MCF 10A (cell line): Measurements from ENCODE around the gene CAPN10. TPM values are rescaled to one million over a fixed set of nuclear protein-coding genes. Genes with fewer than 3 reads are reported as not detected.

Source experiments
- BruUV-seq: library from RNA; stranded (reverse); fragments of 400-500 nt; replicated peaks from 2 replicates; lab custom pipeline; 2021; lab: Mats Ljungman, UMichigan
- CTCF ChIA-PET: fragments of 300-600 bp; sonication (Branson Sonifier 250); formaldehyde crosslinking; extraction: SDS; loops from one replicate; lab custom pipeline; 2021; ENCODE audit warnings: antibody characterized with exemption, inconsistent platforms; lab: Yijun Ruan, JAX
- POLR2A ChIA-PET: fragments of 300-600, 350-650 bp; sonication (Branson Sonifier 250); formaldehyde crosslinking; extraction: SDS; loops from one replicate; lab custom pipeline; 2020; ENCODE audit warnings: antibody characterized with exemption, inconsistent platforms; lab: Yijun Ruan, JAX
- DNase-seq: peaks from one replicate; pipeline ENCODE4 v3.0.0-alpha.2; 2018; ENCODE audit not compliant: unreplicated experiment
- H3K27ac Mint-ChIP-seq: one replicate; pipeline ENCODE4 v1.8.0; 2022; ENCODE audit warnings: mild to moderate bottlenecking, low read depth, mixed read lengths; ENCODE audit not compliant: unreplicated experiment
- H3K27me3 Mint-ChIP-seq: one replicate; pipeline ENCODE4 v1.8.0; 2022; ENCODE audit warnings: mixed read lengths; ENCODE audit not compliant: insufficient read depth, unreplicated experiment
- H3K36me3 Mint-ChIP-seq: one replicate; pipeline ENCODE4 v1.8.0; 2022; ENCODE audit warnings: mild to moderate bottlenecking, moderate library complexity, mixed read lengths; ENCODE audit not compliant: insufficient read depth, unreplicated experiment
- H3K4me1 Mint-ChIP-seq: one replicate; pipeline ENCODE4 v1.8.0; 2022; ENCODE audit warnings: mixed read lengths; ENCODE audit not compliant: insufficient read depth, unreplicated experiment
- H3K4me3 Mint-ChIP-seq: one replicate; pipeline ENCODE4 v1.8.0; 2022; ENCODE audit warnings: mild to moderate bottlenecking, moderate library complexity, mixed read lengths; ENCODE audit not compliant: unreplicated experiment
- H3K9me3 Mint-ChIP-seq: one replicate; pipeline ENCODE4 v1.8.0; 2022; ENCODE audit warnings: mixed read lengths; ENCODE audit not compliant: unreplicated experiment
- CTCF ChIP-seq: fragments of 200-600 bp; IDR thresholded peaks from one replicate; pipeline ENCODE4 v1.8.0; 2022; ENCODE audit warnings: antibody characterized with exemption, mild to moderate bottlenecking; ENCODE audit not compliant: unreplicated experiment
- intact Hi-C: fragments of 100-400 bp; cut with micrococcal nuclease; formaldehyde crosslinking; loops from 2 replicates; pipeline ENCODE4 v1.14.1; 2022
- total RNA-seq: library from RNA; stranded (reverse); gene quantifications from 2 replicates; pipeline ENCODE4 v1.2.3, GENCODE V29; 2022

CAPN10 gene
- total RNA-seq, 1 experiment from 2014 or later: 27.6 TPM

DNA sequence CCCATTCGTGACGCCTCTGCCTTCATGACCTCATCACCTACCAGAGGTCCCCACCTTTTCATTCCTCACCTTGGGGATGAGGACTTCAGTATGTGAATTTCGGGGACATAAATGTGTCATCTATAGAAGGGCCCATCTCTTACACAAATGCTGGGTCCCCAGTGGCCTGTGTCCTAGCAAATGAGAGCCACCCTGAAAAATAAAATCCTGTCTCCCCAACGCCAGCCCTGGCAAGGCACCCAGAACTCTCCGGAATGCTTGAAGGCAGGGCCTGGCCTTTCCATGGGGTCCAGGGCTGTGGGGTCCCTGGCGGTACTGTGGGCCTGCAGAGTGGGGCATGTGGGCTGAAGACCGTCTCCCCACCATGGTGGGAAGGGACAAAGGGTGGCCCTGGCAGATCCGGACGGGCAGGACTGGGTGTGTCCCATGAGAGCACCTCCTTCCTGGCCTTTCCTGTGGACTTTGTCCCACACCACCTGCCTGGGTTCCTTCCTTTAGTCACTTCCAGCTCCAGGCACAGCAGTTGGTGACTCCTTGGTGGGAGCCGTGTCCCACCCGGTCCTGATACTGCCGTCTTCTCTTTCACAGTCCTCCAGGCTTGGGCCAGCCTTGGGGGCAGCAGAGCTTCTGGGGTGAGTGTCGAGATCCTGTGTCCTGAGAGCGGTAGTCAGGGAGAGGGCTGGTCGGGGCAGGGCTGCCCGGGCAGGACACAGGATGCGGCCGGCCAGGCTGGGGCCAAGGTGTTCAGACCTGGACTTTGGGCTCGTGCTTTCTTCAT, 18.6 kb downstream of the CAPN10 start:
- intact Hi-C loops: no loop called here
- no peaks in the 10 kb centered on the region for H3K9me3 Mint-ChIP-seq
- peaks cover 5% of the 10 kb centered on the region for H3K36me3 Mint-ChIP-seq
- POLR2A ChIA-PET: interaction anchor here (0.7 to 1.0 kb wide), 2 partner anchors 8 to 508 kb away, joined by 3 read pairs; no protein-coding TSS in a partner anchor
- H3K27ac Mint-ChIP-seq: no peak overlapping the region
- H3K4me3 Mint-ChIP-seq: no peak overlapping the region
- H3K27me3 Mint-ChIP-seq: peaks cover 11% of the 10 kb centered on the region
- no peaks in the 10 kb centered on the region for H3K4me1 Mint-ChIP-seq
- TF ChIP-seq CTCF: no peak
- CTCF ChIA-PET: interaction anchor here (1.0 to 1.6 kb wide), 2 partner anchors 18 to 236 kb away, joined by 3 to 4 read pairs; no protein-coding TSS in a partner anchor
- no peak for DNase-seq
- no TSS peak for BruUV-seq

DNA sequence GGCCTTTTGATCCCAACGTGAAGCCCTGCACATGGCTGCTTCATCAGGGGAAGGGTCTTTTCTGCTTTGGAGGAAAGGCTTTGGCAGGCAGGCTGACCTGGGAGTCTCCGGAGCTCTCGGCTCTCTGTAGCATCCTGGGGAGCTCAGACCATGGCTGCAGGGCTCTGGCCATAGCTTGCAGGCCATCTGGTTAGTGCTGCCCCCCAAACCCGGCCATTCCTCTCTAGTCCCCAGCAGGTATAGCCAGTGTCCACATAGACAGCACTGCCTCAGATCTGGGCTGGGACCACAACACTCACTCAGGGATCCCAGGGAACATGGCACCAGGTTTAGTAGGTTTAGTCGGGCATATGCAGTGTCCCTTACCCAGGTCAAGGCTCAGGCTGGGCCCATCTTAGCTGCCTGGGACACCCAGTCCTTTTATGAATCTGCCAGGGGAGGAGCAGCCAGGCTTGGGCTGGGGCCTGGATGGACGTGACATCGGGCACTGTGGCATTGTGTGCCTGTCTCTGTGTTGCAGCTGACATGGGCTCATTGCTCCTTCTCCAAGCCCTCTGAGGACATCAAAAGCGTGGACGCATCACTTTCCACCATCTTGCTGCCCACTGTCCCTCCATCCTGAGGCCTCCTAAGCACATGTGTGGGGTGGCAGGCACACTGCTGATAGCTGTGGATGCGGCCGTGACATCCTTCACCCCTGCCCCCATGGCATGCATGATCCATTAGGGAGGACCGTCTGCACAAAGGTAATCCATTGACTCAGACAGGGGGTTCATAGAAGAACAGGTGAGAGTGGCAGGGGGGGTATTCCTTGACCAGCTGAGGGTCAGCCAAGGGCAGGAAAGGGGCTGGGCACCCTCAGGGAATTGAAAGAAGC, 19.6 kb downstream of the CAPN10 start:
- peaks cover 11% of the 10 kb centered on the region for H3K27me3 Mint-ChIP-seq
- intact Hi-C loops: no loop called here
- no TSS peak for BruUV-seq
- ChIA-PET CTCF (interaction anchor here (0.5 to 1.1 kb wide), 3 partner anchors 19 to 456 kb away, joined by 3 to 4 read pairs (median 3); no protein-coding TSS in a partner anchor), POLR2A (interaction anchor here (0.6 to 1.0 kb wide), 2 partner anchors 9 to 57 kb away, joined by 3 read pairs; no protein-coding TSS in a partner anchor)
- H3K4me1 Mint-ChIP-seq: no peaks in the 10 kb centered on the region
- no peaks in the 10 kb centered on the region for H3K36me3 Mint-ChIP-seq
- TF ChIP-seq CTCF: no peak
- H3K4me3 Mint-ChIP-seq: no peak overlapping the region
- H3K9me3 Mint-ChIP-seq: no peaks in the 10 kb centered on the region
- no peak for DNase-seq
- H3K27ac Mint-ChIP-seq: no peak overlapping the region

GRCh38 chr2:240611601-240612210, 25.2 kb downstream of the CAPN10 start:
- Mint-ChIP-seq H3K27me3 (peaks cover 11% of the 10 kb centered on the region), H3K4me1 (no peaks in the 10 kb centered on the region), H3K27ac (no peak overlapping the region), H3K9me3 (no peaks in the 10 kb centered on the region), H3K4me3 (no peak overlapping the region), H3K36me3 (no peaks in the 10 kb centered on the region)
- ChIA-PET CTCF (interaction anchor here (0.7 kb wide), 1 partner anchor 1018 kb away, joined by 4 read pairs; no protein-coding TSS in a partner anchor), POLR2A (no interaction called here)
- DNase-seq: no peak
- intact Hi-C loops: no loop called here
- no TSS peak for BruUV-seq
- no peak for TF ChIP-seq CTCF
